Vagina (tissue), 2 donors: Measurements from ENCODE around the gene FIGN.

Experiments used
- CTCF ChIP-seq, 3 experiments: fragments of 450-650 bp in 2 of 3; fragments of 200-600 bp in 1 of 3; sonication (generic) in 1 of 3; IDR thresholded peaks; one replicate each; pipeline ENCODE4 v1.5.1; 2017 to 2019; ENCODE audit warnings: antibody characterized with exemption in 3 of 3, mild to moderate bottlenecking in 2 of 3, moderate library complexity in 2 of 3
- POLR2A ChIP-seq, 2 donors: fragments of 450-650 bp; IDR thresholded peaks; one replicate each; pipeline ENCODE4 v1.6.1; 2017; ENCODE audit warnings: antibody characterized with exemption in 2 of 2, mild to moderate bottlenecking in 2 of 2, moderate library complexity in 2 of 2

GRCh38 chr2:163625632-163626031, 110.2 kb downstream of the FIGN start:
- no peak for TF ChIP-seq CTCF (IDR thresholded peaks at IDR 0.05)
- TF ChIP-seq POLR2A (IDR thresholded peaks at IDR 0.05), result no peak
